Pancreas (tissue), 10 donors: ENCODE results near the gene CCDC150. TPM values are rescaled to one million over a fixed set of nuclear protein-coding genes. Genes with fewer than 3 reads are reported as not detected.
A peak's percentile ranks its signal among the peaks of the same experiment; 100 is the strongest.

Experiments used
- ATAC-seq, 4 donors: fragments of 200-7000 bp; cut with Tn5 transposase; one replicate each; pipeline versions ENCODE4 v1.8.0 to v1.9.1; 2020; ENCODE audit warnings: mild to moderate bottlenecking in 4 of 4, moderate library complexity in 4 of 4
- DNase-seq, 6 donors: peaks; one replicate each; pipeline ENCODE4 v3.0.0-alpha.2; 2020
- FAIRE-seq: peaks from 2 replicates; lab custom pipeline; 2012; peaks lifted over from hg19 to GRCh38; lab: Jason Lieb, UNC
- H3K27ac ChIP-seq, 4 donors: fragments of 200-600 bp; sonication (generic); 1 replicate in 3 of 4; 2 replicates in 1 of 4; pipeline versions ENCODE4 v1.5.0 to v1.8.0; 2020
- H3K27me3 ChIP-seq, 4 donors: fragments of 200-600 bp; one replicate each; pipeline ENCODE4 v1.8.0; 2021
- H3K36me3 ChIP-seq, 3 donors: fragments of 200-600 bp; sonication (generic) in 1 of 3; one replicate each; pipeline versions ENCODE4 v1.5.0 to v1.8.0; 2020 to 2021
- H3K4me1 ChIP-seq, 3 donors: fragments of 200-600 bp; one replicate each; pipeline ENCODE4 v1.8.0; 2021
- H3K4me3 ChIP-seq, 4 donors: fragments of 200-600 bp; sonication (generic) in 2 of 4; one replicate each; pipeline versions ENCODE4 v1.5.0 to v1.8.0; 2020 to 2021
- H3K9me3 ChIP-seq, 4 donors: fragments of 200-600 bp; one replicate each; pipeline ENCODE4 v1.8.0; 2021
- CTCF ChIP-seq, 4 donors: fragments of 200-600 bp; sonication (generic) in 3 of 4; IDR thresholded peaks; one replicate each; pipeline versions ENCODE4 v1.5.0 to v1.8.0; 2021; ENCODE audit warnings: antibody characterized with exemption in 4 of 4
- WGBS, 2 donors: extraction: QIAGEN DNeasy Blood & Tissue Kit; methylation state at CpG; one replicate each; pipeline ENCODE4 v1.1.7; 2013; 5-methylcytosine and 5-hydroxymethylcytosine counted together
- intact Hi-C, 3 donors: fragments of 100-400 bp; cut with DNase I; formaldehyde crosslinking; loops; one replicate each; pipeline versions ENCODE4 v1.11.1 to v1.14.2; 2022
- polyA plus RNA-seq, 2 donors: library from polyadenylated mRNA; stranded (reverse); fragments of 200-250 nt; gene quantifications; one replicate each; pipeline ENCODE4 v1.2.3, GENCODE V29; 2013
- total RNA-seq, 6 donors: library from RNA; stranded (reverse); fragmentation: NEBNext Ultra II Directional in 4 of 6; extraction: Animal tissue kit (Norgen Biotek cat#: 25700) in 4 of 6; gene quantifications; one replicate each; pipeline versions ENCODE4 v1.2.1 to v1.2.4, GENCODE V29; 2021 to 2023
- donor health status: healthy with polysubstance abuse.
- donor health status: DM: no; HTN: no; CAD: no; lungs with moderate emphysema.
- donor health status: DM: no; HTN: no; CAD: no.
- donor health status: control.
- donor health status: control.
- donor health status: Bipolar disorder and iron deficiency.
- donor health status: DM: yes; HTN: yes; CAD: no.
- donor health status: DM: no; HTN: no; CAD: no.
- donor health status: DM: no; HTN: no; CAD: no.
- donor health status: DM: yes; HTN: yes; CAD: no.

CCDC150 gene
- total and polyA plus RNA-seq, 8 donors, result 0.26 to 1.4 (median 0.60) TPM; not detected in 1

DNA sequence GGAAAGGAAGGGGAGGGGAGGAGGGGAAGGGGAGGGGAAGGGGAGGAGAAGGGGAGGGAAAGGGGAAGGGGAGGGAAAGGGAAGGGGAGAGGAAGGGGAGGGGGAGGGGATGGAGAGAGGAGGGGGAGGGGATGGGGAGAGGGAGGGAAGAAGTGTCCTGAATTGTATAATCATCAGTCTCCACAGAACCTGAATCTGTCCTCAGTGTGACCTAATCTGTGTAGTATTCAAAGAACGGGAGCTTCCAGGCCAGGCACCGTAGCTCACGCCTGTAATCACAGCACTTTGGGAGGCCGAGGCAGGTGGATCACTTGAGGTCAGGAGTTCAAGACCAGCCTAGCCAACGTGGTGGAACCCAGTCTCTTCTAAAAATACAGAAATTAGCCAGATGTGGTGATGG, 41.1 kb upstream of the CCDC150 start:
- 60 to 63% methylated on average over 5 of the region's 5 CpGs for WGBS, 2 donors
- intact Hi-C loops, result no loop called here
- Histone ChIP-seq H3K27ac (no peak overlapping the region), H3K4me1 (no peaks in the 10 kb centered on the region), H3K4me3 (no peak overlapping the region), H3K36me3 (no peaks in the 10 kb centered on the region), H3K27me3 (no peaks in the 10 kb centered on the region), H3K9me3 (no peaks in the 10 kb centered on the region)
- FAIRE-seq, result no peak
- TF ChIP-seq CTCF (IDR thresholded peaks at IDR 0.05), result no peak
- DNase-seq, result no peak
- no peak for ATAC-seq

- H3K27ac ChIP-seq, result no peak overlapping the region
- H3K27me3 ChIP-seq, result no peaks in the 10 kb centered on the region
- intact Hi-C loops, result no loop called here
- DNase-seq (no peak), FAIRE-seq (no peak), ATAC-seq (no peak)
- H3K4me3 ChIP-seq, result no peak overlapping the region
- H3K36me3 ChIP-seq, result no peaks in the 10 kb centered on the region
- no peaks in the 10 kb centered on the region for H3K4me1 ChIP-seq
- no peak for TF ChIP-seq CTCF (IDR thresholded peaks at IDR 0.05)
- H3K9me3 ChIP-seq, result no peaks in the 10 kb centered on the region
These were observed 40.7 kb upstream of the CCDC150 start for GRCh38 chr2:196598846-196599245.

DNA sequence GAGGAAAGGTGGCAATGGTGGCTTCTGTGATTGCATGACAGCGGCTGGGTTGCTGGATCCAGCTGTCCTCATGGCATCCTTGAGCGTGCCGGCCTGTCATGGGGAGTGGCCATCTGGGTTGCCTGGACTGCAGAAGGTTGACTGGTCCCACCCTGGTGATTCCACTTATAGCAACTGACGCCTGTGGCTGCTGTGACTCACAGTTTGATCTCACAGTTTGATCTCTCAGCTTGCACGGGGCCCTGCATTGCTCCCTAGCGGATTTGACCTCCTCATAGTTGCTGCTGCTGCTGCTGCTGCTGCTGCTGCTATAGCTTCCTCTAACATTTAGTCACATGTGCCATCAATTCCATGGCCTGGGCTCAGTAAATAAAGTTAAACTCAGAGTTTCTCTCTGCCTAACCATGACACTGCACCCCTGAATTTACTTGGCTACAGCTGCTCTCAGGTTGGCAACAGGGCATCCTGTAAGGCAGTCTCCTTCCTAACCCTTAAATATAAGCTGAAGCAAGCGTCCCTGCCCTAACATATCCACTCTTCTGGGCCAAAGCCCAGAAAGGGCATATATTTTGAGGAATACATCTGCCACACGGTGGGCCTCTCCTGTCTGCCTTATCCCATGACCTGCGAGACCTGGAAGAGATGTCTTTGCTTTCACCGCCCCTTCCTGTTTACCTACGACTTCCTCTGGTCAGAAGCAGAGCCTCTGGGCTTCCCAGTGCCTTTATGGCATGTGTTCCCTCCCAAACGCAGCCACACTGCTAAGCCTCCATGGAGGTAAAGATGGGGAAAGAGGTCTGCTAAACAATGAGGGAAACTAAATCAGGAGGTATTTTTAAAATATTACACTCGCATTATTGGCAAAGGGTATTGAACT, 37.8 kb upstream of the CCDC150 start:
- DNase-seq (peak in 1 of 6 donors; percentile 28), ATAC-seq (peak in 2 of 4 donors; percentile 35 to 57), FAIRE-seq (no peak)
- no peak overlapping the region for H3K4me3 ChIP-seq
- WGBS, 2 donors, result 57 to 60% methylated on average over 13 of the region's 13 CpGs
- no peaks in the 10 kb centered on the region for H3K9me3 ChIP-seq
- no peak for TF ChIP-seq CTCF (IDR thresholded peaks at IDR 0.05)
- H3K27ac ChIP-seq, result no peak overlapping the region
- intact Hi-C loops, result no loop called here
- no peaks in the 10 kb centered on the region for H3K27me3 ChIP-seq
- no peaks in the 10 kb centered on the region for H3K4me1 ChIP-seq
- H3K36me3 ChIP-seq, result no peaks in the 10 kb centered on the region

- Histone ChIP-seq H3K27me3 (no peaks in the 10 kb centered on the region), H3K27ac (no peak overlapping the region), H3K9me3 (no peaks in the 10 kb centered on the region), H3K36me3 (no peaks in the 10 kb centered on the region), H3K4me1 (no peaks in the 10 kb centered on the region), H3K4me3 (no peak overlapping the region)
- WGBS, 2 donors, result 54 to 68% methylated on average over 2 of the region's 2 CpGs
- DNase-seq (no peak), ATAC-seq (no peak), FAIRE-seq (no peak)
- intact Hi-C loops, result no loop called here
- TF ChIP-seq CTCF (IDR thresholded peaks at IDR 0.05), result no peak
These were observed 35.3 kb upstream of the CCDC150 start for GRCh38 chr2:196604196-196604595.

DNA sequence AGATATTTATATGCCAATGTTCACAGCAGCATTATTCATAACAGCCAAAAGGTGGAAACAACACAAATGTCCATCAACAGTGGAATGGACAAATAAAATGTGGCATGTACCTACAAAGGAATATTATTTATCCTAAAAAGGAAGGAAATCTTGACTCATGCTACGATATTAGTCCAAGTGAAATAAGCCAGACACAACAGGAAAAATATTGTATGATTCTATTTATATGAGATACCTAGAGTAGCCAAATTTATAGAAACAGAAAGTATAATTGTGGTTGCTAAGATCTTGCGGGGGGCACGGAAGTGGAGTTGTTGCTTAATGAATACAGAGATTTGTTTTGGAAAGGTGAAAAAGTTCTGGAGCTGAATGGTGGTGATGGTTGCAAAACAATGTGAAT, 33.0 kb upstream of the CCDC150 start:
- intact Hi-C loops, result no loop called here
- no peaks in the 10 kb centered on the region for H3K27me3 ChIP-seq
- no peak overlapping the region for H3K4me3 ChIP-seq
- H3K4me1 ChIP-seq, result no peaks in the 10 kb centered on the region
- H3K27ac ChIP-seq, result no peak overlapping the region
- TF ChIP-seq CTCF (IDR thresholded peaks at IDR 0.05), result no peak
- H3K9me3 ChIP-seq, result no peaks in the 10 kb centered on the region
- ATAC-seq (no peak), DNase-seq (no peak), FAIRE-seq (no peak)
- WGBS, 2 donors, result 83 to 87% methylated on average over 3 of the region's 3 CpGs
- no peaks in the 10 kb centered on the region for H3K36me3 ChIP-seq
